DMS79 treated with DMSO at 0.1 percent for 48 hours (cell line): ENCODE measurements around the gene GRID2IP.
A peak's percentile ranks its signal among the peaks of the same experiment; 100 is the strongest.

Source experiments
- DNase-seq: peaks from one replicate; lab custom pipeline; 2025; lab: John Stamatoyannopoulos, UW

The GRID2IP gene

DNA sequence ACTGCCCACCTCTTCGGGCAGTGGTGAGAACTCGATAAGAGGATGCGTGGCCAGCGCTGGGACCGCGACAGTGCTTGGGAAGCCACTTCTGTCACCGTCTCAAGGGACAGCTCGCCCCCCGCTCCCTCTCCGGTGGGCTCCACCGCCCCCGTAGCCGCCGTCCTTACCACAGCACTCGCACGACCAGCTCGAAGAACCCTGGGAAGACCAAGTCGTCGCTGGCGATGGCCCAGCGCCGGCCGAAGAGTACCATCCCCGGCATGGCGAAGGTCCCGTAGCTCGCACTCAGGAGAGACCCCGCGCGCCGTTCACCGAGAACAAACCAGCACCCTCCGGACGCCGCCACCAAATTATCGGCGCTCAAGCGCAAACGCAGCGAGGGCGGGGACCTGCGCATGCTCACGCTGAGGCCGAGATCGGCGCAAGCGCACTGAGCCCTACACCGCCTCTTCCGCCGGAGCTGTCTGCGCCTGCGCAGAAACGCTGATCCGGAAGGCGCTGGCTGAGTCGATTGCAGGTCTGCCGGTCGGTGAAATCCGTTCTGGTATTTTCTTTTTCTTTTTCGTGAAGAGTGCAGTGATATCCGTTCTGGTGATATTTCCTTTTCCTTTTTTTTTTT, 103.6 kb downstream of the GRID2IP start, which contains the start of gene DAGLB:
DAGLB (minus strand) TSS at position 374 of the 619 bp plus-strand sequence; CDS start at position 262, 112 bp downstream.
- DNase-seq: peak; percentile 92
